Activated T-cell treated with anti-CD3 and anti-CD28 coated beads, Interleukin-2, amount 50 U/mL, for 72 hours (primary cell): ENCODE results near the gene PLBD1. TPM values are rescaled to one million over a fixed set of nuclear protein-coding genes. Genes with fewer than 3 reads are reported as not detected.

ENCODE experiments used
- ATAC-seq, 2 donors: fragments of 150-1000 bp; cut with Tn5 transposase; replicated peaks in 1 of 2; 2 replicates each; pipeline ENCODE4 v1.10.0; 2021; ENCODE audit warnings: moderate library complexity in 2 of 2, mild to moderate bottlenecking in 1 of 2
- DNase-seq, 2 donors: peaks; one replicate each; pipeline ENCODE4 v3.0.0; 2021 to 2022; ENCODE audit warnings: mixed read lengths in 1 of 2
- H3K27ac Mint-ChIP-seq: one replicate; pipeline ENCODE4 v1.8.0; 2022; ENCODE audit warnings: mild to moderate bottlenecking, moderate library complexity, mixed read lengths
- H3K27me3 Mint-ChIP-seq: one replicate; pipeline ENCODE4 v1.8.0; 2022; ENCODE audit warnings: low read depth, mixed read lengths
- H3K36me3 Mint-ChIP-seq, 2 donors: one replicate each; pipeline ENCODE4 v1.8.0; 2022; ENCODE audit warnings: mixed read lengths in 2 of 2, mild to moderate bottlenecking in 1 of 2; ENCODE audit not compliant: insufficient read depth in 2 of 2
- H3K4me1 Mint-ChIP-seq: one replicate; pipeline ENCODE4 v1.8.0; 2022; ENCODE audit warnings: low read depth, mixed read lengths
- H3K4me3 Mint-ChIP-seq, 2 donors: one replicate each; pipeline ENCODE4 v1.8.0; 2022; ENCODE audit warnings: mild to moderate bottlenecking in 2 of 2, mixed read lengths in 2 of 2, moderate library complexity in 2 of 2
- H3K9me3 Mint-ChIP-seq, 2 donors: one replicate each; pipeline ENCODE4 v1.8.0; 2022; ENCODE audit warnings: mixed read lengths in 2 of 2
- total RNA-seq, 2 donors: library from RNA; stranded (reverse); gene quantifications; one replicate each; pipeline ENCODE4 v1.2.3, GENCODE V29; 2022

The PLBD1 gene
- total RNA-seq, 2 donors from 2014 or later, result not detected

DNA sequence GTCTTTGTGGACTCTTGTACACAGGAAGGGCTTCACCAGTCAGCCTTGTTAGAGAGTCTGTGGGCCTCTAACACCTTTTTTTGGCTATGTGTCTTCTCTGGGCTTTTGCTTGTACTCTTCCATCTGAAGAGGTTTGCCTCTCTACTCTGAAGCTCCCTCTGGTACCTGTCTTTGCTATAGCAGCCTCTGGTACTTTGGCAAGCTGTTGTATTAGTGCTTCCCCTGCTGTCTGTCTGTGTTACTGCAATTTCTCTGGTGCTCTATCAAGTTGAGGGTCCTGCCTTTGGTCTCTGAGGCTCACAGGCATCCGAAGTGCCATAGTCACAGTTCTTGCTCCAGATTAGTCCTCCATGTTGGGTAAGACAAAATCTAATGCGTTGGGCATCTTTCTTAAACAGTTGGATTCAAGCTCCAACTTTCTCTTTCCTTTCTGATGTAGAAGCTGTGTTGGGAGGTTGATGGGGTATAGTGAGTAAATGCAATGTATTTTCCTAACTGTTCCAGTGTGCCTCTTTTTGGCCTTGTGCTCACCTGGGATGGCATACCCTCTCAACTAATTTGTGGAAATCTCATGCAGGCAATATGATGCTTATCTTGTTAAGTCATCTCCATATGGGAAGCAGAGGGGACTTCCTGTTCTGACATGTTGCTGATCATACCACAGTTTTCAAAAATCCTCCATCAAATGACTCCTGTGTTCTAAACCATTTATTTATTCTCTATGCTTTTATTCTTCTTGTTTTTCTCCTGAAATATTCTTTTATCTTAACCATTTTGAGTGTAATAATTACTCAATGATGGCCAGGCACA lies 113.4 kb downstream of the PLBD1 start:
- H3K27me3 Mint-ChIP-seq, result no peaks in the 10 kb centered on the region
- peak; percentile 30 to 34 for DNase-seq
- peak; percentile 78 to 86 for ATAC-seq
- peak overlapping the region; percentile 98 for H3K27ac Mint-ChIP-seq
- peaks cover 6 to 7% of the 10 kb centered on the region in 2 donors for H3K9me3 Mint-ChIP-seq
- H3K4me1 Mint-ChIP-seq, result peaks cover 63% of the 10 kb centered on the region
- peak overlapping the region; percentile 26 to 76 for H3K4me3 Mint-ChIP-seq
- H3K36me3 Mint-ChIP-seq, result peaks cover 33 to 66% of the 10 kb centered on the region in 2 donors

Other genes with a start within 250 kb of the PLBD1 start
- 100 to 1,000 TPM; 129 to 139 TPM for gene ATF7IP, start 202.2 kb downstream of the PLBD1 start, total RNA-seq
- gene GUCY2C, start 128.7 kb upstream of the PLBD1 start, total RNA-seq, result not detected
- 100 to 1,000 TPM; 104 to 111 TPM for gene WBP11, start 235.6 kb upstream of the PLBD1 start, total RNA-seq
- 1 to 10 TPM; 2.4 to 5.1 TPM for gene C12orf60, start 235.8 kb upstream of the PLBD1 start, total RNA-seq
- not detected for gene SMCO3, start 246.3 kb upstream of the PLBD1 start, total RNA-seq